GM23248 (cell line): Measurements from ENCODE around the gene SYTL4.

Source experiments
- EZH2 ChIP-seq: fragments of 200-600 bp; sonication (generic); IDR thresholded peaks from 2 replicates; pipeline ENCODE4 v1.6.1; 2018; ENCODE audit warnings: antibody characterized with exemption, mild to moderate bottlenecking; ENCODE audit not compliant: insufficient read depth, poor library complexity, severe bottlenecking
- EZH2phosphoT487 ChIP-seq: fragments of 200-600 bp; sonication (generic); IDR thresholded peaks from 2 replicates; pipeline ENCODE4 v1.6.1; 2018; ENCODE audit warnings: antibody characterized with exemption, moderate library complexity, mild to moderate bottlenecking, low read depth; ENCODE audit not compliant: insufficient read depth

GRCh38 chrX:100721328-100721727 lies 10.6 kb downstream of the SYTL4 start:
- TF ChIP-seq EZH2 (no peak), EZH2phosphoT487 (no peak)
